OCI-LY3 (cell line): Measurements from ENCODE around the gene ARID5B.

Experiments
- CTCF ChIP-seq: fragments of 200-600, 300-600 bp; sonication (generic); IDR thresholded peaks from 2 replicates; pipeline ENCODE4 v1.5.1; 2014; ENCODE audit warnings: antibody characterized with exemption, low read length, low read depth
- EZH2phosphoT487 ChIP-seq: fragments of 200-600 bp; shearing (Covaris generic); IDR thresholded peaks from 2 replicates; pipeline ENCODE4 v1.6.1; 2018; ENCODE audit warnings: antibody characterized with exemption, mixed run types, low read depth

- TF ChIP-seq CTCF = no peak
- TF ChIP-seq EZH2phosphoT487 = no peak
Measured at GRCh38 chr10:62112300-62112699, 210.8 kb downstream of the ARID5B start.
